ENCODE data around the gene CBX7.

Gene CBX7

DNA sequence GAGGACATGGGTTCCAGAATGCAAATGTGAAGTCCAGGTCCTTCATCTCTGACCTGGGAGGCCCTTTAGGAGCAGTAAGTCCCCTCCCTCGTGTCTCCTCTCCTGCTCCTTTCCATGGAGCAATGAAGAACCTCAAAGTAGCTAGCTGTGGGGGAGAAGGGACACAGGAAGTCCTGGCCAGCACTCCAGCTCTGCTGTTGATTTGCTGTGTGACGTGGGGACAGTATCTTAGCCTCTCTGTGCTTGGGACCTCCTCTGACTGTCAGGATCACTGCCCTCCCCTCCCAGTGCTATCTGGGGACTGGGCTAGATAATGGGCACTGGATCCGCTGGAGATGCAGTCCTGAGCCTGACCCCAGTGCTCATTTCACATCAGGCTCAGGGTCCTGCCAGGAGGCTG lies 56.5 kb downstream of the CBX7 start:
- in situ Hi-C loops (cut with HindIII; ENCODE audit: low sequenced_read_pairs): no loop called here

DNA sequence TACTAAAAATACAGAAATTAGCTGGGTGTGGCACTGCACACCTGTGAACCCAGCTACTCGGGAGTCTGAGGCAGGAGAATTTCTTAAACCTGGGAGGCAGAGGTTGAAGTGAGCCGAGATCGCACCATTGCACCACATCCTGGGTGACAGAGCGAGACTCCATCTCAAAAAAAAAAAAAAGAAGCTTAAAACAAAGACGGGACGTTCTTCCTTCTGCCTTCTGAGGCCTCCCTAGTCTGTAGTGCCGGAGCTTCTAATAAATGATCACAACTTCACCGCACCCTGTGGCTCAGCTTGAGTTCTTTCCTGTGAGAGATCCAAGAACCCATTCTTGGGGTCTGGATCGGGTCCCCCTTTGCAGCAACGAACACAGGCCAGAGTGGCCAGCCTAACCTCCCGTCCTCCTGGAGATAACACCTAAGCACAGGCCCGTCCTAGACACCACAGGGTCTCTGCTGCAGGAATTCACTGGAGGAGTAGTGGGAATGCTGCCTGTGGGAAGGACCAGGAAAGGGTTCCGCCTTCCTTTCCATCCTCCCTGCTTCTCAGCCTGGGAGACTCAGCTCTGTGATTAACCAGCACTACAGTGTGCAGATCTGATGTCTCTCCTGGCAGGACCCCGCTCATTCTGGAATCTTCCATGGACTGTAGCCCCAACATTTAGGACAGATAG lies 57.6 kb downstream of the CBX7 start:
- in situ Hi-C loops (cut with HindIII; ENCODE audit: low sequenced_read_pairs): no loop called here

DNA sequence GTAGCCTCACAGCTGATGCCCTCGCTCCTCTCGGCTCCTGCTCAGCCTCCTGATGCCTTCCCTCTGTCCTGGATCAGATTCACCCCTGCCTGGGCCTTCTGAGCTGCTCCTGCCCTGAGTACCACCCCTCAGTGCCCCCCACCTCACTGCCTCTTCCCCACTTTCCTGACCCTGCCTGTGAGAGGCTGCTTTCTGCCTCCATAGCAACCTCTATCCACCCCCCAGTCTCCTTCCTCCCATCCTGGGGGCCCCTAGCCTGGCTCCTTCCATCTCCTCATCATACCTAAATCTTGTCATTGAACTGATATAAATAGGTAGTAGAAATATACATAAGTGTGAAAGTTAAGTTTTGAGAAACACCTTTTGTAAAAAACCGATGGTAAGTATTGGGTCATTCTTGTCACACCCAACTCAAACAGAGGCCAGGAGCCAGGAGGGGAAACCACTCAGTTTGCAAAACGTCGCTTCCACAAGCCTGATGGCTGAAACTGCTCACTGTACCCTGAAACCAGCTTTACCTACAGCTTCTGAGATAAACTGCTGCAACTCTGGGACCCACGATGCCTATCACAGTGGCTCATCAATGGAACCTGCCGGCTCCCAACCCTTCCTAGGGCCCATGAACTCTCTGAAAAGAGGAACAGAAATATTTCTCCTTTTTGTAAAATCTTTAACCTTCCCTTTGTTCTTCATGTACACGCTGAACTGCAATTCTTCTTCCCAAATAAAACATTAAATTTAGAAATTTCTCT lies 60.2 kb downstream of the CBX7 start:
- in situ Hi-C loops (cut with HindIII; ENCODE audit: low sequenced_read_pairs): no loop called here

DNA sequence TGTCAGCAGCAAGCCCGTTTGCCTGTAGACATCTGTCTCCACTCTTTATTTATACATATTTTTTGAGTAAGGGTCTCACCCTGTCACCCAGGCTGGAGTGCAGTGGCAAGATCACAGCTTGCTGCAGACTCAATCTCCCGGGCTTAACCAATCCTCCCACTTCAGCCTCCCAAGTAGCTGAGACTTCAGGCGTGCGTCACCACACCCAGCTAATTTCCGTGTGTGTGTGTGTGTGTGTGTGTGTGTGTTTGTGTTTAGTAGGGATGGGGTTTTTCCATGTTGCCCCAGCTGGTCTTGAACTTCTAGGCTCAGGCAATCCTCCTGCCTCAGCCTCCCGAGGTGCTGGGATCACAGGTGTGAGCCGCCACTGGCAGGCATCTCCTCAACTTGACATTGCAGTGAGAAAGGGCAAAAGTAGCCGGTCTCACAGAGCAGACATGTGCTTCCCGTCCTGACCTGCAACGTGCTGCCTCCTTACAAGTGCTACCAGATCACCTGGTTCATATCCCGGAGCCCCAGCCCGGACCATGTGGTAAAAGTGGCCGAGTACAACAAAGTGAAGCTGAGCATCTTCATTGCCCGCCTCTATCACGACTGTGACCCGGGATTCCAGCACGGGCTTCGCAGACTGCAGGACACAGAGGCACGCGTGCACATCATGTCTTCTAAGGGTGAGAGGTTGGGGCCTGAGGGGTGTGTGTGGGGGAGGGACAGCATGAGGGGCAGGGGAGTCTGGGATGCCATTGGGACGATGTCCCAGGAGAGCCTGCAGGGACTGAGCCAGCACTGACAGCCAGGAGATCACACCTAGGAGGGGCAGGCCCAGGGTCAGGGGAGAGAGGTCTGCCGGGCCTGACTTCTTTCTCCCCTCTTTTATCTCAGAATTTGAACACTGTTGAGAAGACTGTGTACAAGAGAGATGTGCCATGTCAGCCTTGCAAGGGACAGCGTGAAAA lies 61.1 kb downstream of the CBX7 start:
- in situ Hi-C loops (cut with HindIII; ENCODE audit: low sequenced_read_pairs): no loop called here

DNA sequence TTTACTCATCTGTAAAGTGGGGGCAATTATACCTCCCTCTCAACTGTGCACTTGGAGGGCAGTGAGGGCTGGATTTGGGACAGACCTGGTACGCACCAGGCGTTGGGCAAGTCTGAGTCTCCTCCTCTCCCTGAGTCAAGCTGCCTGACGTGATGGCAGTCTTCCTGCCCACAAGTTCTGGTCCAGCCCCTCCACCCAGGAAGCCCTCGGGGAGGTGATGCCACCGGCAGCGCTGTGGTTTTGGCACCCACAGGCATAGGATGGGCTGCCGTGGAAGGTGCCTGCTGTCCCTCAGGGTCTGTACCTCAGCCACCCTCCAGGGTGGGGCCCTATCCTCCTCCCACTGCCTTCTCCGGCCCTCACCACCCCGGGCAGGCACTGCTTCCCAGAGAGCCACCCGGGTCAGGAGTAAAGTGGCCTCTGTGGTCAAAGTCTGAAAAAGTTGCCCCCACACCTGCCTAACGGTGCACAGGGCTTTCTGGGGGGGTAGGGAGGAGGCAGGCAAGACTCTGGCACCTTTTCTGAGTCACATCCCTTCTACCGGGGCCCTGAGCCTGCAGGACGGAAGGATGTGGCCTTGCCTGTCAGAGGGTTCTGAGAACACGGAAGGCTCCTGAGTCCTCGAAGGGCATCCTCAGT lies 61.9 kb downstream of the CBX7 start:
- in situ Hi-C loops (cut with HindIII; ENCODE audit: low sequenced_read_pairs): no loop called here

DNA sequence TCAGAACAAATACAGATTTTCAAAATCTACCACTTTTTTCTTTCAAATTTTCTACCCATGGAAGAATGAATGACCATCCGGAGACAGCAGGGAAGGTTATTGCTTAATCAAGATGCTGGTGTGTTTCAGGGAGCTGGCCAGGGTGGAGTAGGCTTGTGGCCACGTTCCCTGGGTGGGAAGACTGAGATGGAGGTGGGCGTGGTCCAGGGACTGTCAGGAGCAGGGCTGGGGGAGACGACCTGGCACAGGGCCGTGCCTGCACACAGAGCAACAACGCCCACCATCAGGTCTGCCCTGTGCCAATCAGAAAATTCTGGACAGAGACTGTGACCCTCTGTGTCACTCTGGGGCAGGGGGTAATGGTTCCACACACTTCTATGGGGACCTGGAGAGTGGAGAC lies 62.6 kb downstream of the CBX7 start:
- in situ Hi-C loops (cut with HindIII; ENCODE audit: low sequenced_read_pairs): no loop called here

DNA sequence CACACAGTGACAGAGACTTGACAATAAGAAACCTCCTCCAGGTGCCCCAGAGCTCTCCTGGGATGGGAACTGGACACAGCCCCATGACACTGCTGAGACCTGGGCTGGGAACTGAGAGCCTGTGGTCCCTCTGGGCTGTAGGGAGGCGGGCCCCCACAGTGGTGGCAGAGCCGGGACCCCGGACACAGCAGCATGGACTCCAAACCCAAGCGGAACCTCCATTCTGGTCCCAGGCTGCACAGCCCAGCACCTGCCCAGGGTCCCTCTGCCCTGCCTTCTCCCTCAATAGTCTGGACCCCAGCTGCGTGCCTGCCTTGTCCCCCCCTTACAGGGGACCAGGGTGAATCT lies 63.8 kb downstream of the CBX7 start:
- in situ Hi-C loops (cut with HindIII; ENCODE audit: low sequenced_read_pairs): no loop called here

DNA sequence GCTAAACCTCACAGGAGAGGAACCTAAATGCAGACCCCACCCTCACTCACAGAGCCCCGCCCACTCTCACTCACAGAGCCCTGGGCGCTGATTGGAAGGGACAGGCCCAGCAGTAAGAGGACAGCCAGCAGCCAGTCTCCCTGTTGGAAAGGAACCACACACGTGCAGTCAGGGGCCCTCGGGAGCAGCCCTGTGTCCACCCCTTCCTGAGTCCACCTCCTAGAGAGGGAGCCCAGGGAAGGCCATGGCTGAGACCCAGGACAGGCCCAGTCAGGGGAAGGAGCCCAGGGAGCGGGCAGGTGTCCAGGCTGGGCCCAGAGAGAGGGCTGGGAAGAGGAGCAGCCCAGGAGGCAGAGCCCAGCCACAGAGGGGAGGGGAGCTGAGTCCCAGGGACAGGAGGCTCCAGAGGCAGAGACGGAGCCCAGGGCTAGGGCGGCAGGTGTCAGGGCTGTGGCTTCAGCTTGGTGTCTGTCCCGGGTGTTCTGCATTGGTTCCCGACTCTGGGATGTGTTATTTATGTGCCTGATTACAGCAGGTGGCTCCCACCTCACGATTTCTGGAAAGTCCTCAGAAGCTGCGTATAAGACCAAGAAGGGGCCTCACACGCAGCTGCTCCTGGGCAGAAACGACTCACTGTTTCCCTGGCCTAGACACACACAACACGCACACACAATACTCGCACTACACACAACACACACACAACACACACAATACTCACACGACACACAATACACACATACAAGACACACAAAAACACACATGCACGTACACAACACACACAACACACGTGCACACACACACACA lies 64.4 kb downstream of the CBX7 start:
- in situ Hi-C loops (cut with HindIII; ENCODE audit: low sequenced_read_pairs): no loop called here

DNA sequence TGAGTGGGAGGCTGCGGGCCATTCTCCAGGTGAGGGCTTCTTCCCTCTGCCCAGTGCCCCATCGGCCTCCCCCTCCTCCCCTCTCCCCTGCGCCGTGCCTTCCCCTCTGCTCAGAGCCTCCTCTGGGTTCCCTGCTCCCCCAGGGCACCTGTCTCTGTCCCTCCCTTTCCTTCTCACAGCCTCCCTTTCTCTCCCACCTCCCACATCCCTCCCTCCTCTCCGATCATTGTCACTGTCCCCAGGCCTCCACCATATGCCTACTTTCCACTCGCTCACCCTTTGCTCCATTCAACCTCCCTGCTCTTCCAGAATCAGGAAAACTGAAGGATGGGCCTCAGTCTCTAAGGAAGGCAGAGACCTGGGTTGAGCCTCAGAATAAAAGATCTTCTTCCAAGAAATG lies 65.4 kb downstream of the CBX7 start:
- in situ Hi-C loops (cut with HindIII; ENCODE audit: low sequenced_read_pairs): no loop called here

DNA sequence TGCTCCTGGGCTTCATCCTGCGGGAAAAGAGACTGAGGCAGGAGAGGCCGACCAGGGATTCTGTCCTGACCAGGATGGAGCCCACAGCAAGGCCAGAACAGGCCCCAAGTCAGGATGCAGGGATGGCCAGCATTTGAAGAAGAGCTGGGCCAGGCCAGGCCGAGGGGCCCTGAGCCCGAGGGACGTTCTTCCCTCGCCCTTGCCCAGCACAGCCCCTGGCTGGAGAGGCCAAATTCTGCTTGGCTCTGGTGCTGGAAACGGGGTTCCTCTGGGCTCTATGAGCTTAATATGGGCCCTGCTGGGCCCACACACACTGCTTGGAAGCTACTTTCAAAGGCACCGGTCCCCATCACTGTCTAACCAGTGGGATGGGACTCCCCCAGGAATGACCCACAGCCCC lies 67.8 kb downstream of the CBX7 start:
- in situ Hi-C loops (cut with HindIII; ENCODE audit: low sequenced_read_pairs): no loop called here

DNA sequence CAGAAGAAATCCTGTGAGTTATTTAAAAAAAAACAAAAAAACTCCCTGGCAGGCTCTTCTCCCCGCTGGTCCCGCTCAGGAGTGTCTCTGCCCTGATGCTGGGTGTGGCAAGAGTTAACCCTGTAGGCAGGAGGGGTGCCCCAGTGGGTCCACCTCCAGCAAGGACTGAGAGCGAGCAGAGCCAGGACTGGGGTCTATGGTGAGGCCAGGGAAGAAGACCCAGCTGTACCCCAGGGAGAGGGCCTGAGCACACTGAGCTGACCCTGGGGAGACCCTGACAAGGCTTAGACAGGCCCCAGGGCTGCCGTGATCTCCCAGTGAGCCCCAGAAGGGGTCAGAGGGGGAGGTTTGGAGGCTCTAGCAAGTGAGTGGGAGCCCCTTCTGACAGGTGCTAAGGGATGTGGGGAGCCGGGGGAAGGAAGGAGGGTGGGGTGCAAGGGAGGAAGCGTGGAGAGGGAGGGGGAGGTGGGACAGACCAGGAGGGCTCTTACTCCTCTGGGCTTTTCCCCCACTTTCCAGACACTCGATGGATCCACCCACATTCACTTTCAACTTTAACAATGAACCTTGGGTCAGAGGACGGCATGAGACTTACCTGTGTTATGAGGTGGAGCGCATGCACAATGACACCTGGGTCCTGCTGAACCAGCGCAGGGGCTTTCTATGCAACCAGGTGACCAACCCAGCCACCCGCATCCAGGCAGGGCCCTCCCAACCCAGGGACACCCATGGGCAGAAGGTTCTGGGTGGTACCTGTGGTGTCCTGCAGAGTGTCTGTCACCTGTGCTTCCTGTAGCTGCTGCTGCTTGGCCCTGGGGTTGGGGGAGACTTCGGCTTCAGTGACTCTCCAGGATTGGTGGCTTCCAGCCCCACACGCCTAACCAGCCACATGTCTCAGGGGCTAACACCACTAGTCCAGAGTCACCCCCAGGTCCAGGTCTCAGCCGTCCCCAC lies 69.0 kb downstream of the CBX7 start:
- in situ Hi-C loops (cut with HindIII; ENCODE audit: low sequenced_read_pairs): no loop called here

DNA sequence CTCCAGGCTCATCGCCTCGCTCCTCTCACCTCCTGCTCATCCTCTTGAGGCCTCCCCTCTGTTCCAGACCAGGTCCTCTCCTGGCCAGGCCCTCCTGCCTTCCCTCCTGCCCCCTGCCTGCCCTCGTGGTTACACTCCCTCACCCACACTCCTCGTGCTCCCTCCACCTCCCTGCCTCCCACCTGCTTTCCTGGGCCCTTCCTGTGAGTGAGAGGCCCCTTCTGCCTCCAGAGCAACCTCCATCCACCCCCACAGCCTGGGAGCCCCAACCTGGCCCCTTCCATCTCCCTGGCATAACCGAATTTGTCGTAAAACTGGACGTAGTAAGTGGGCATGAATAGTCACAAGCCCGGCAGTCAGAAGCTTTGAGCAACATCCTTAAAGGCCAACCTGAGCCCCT lies 70.9 kb downstream of the CBX7 start:
- in situ Hi-C loops (cut with HindIII; ENCODE audit: low sequenced_read_pairs): no loop called here

DNA sequence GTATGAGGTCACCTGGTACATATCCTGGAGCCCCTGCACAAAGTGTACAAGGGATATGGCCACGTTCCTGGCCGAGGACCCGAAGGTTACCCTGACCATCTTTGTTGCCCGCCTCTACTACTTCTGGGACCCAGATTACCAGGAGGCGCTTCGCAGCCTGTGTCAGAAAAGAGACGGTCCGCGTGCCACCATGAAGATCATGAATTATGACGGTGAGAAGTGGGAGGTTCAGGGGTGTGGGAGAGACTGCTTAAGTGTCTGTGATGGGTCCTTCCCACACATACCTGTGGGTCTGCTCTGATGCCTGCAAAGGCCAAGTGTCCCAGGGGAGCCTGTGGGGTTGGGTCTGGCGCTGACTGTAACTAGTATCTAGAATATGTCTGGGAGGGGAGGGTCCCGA lies 71.5 kb downstream of the CBX7 start:
- in situ Hi-C loops (cut with HindIII; ENCODE audit: low sequenced_read_pairs): no loop called here

Data from DLD1 (cell line).